ENCODE results near the gene SLC6A6.

DNA sequence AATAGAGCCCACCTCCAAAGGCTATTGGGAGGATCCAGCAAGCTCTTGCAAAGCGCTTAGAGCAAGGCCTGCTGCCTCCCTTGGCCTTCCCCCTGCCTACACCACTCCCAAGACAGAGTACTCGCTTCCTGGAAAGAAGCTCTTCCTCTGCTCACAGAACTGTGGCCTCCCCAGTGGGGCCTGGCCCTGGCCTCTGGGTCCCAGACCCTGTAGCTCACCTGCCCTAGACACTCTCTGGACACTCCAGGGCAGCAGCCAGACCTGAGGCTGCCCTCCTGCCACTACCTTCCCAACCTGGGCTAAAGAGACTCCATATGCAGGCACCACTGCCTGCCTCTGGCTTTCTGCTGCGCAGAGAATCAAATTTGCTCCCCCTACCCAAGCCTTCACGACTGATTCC, 87.8 kb downstream of the SLC6A6 start:
- no peak for TF ChIP-seq ZNF274 (IDR thresholded peaks at IDR 0.05; ENCODE audit: low read depth, low read length)
- TF ChIP-seq YY1 (IDR thresholded peaks at IDR 0.05; ENCODE audit: insufficient read depth, insufficient read length) = no peak
- no peak for TF ChIP-seq SUZ12 (IDR thresholded peaks at IDR 0.05; ENCODE audit: extremely low read depth, insufficient read depth, insufficient read length)
